IPS-NIHi7 (cell line): ENCODE measurements around the gene SLC6A16.
"Not testable (repeated sequence)": the region's sequence is repeated elsewhere in the genome, so short reads cannot be mapped to it uniquely, and the experiment has no call there.

Source experiments
- DNase-seq: peaks from one replicate; pipeline ENCODE4 v3.0.0; 2012; ENCODE audit warnings: mixed read lengths; ENCODE audit errors: extremely low spot score

Gene SLC6A16

DNA sequence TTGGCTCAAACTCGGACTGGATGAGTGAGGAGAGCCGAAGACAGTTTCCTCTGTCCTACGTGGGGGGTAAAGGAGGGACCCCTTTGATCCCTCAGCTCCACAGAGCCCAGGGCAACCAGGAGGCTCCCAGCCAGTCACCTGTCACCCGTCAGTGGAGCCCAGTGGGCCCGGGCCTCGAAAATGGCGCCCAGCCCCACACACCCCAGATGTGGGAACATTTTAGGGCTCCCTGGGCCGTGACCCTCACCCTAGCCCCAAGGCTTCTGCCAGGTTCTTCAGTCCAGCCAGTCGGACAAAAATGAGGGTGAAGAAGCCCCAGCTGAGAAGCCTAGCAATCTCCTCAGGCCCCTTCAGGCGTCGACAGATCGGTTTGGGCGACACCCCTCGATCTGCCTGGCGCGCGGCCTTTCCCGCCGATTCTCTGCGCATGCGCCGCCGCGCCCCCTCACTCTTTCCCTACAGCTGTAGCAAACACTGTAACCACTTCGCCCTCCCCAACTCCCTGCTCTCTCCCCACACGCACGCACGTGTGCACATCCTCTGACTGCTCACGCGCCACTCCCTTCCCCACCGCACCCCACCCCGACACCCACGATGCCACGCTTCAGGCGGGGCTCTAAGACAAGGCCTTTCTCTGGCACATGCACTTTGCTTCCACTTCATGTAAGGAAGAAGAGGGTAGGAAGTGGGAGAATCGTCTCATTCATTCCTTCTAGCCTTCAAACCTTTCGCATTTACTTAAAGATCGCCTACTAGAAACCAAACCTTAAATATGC, at the start of gene SLC6A16:
TSS of gene SLC6A16 (minus strand) at position 391 of the 776 bp plus-strand sequence. CDS start 13,844 bp downstream, outside the sequence.
- no peak for DNase-seq

GRCh38 chr19:49373174-49373573, 48.2 kb upstream of the SLC6A16 start:
- not testable (repeated sequence) for DNase-seq

DNA sequence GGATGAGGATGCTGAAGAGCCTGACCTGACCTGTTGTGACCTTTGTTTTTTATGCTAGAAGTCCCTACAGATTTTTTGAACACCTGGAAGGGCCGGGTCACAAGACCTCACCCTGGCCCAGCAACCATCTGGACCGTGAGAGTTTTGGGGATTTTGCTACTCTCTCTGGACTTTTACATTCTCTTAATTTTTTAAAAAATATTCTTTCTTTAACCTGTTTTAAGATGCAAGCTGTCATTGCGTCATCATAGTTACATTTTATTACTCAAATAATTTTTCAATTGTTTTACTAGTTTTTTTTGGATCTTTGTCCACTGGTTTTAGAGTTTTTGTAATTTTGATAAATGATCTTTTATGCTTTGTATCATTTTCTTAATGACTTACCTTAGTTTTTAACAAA, 46.2 kb upstream of the SLC6A16 start:
- DNase-seq, result no peak

- no peak for DNase-seq
Measured at GRCh38 chr19:49368711-49369358, 43.8 kb upstream of the SLC6A16 start.

DNA sequence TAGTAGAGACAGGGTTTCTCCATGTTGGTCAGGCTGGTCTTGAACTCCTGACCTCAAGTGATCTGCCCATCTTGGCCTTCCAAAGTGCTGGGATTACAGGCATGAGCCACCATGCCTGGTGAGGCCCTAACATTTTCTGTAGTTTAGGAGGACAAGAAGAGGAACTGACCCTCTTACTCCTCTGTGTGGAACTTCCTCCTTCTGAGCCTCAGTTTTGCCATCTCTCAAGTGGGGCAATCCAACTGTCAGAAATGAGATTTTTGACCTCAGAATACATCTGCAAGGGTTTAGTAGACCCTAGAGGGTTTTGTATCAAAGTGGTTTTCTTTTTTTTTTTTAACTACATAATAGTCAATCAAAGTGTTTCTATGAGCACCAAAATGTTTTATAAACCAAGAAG, 41.1 kb upstream of the SLC6A16 start:
- DNase-seq, result no peak

DNA sequence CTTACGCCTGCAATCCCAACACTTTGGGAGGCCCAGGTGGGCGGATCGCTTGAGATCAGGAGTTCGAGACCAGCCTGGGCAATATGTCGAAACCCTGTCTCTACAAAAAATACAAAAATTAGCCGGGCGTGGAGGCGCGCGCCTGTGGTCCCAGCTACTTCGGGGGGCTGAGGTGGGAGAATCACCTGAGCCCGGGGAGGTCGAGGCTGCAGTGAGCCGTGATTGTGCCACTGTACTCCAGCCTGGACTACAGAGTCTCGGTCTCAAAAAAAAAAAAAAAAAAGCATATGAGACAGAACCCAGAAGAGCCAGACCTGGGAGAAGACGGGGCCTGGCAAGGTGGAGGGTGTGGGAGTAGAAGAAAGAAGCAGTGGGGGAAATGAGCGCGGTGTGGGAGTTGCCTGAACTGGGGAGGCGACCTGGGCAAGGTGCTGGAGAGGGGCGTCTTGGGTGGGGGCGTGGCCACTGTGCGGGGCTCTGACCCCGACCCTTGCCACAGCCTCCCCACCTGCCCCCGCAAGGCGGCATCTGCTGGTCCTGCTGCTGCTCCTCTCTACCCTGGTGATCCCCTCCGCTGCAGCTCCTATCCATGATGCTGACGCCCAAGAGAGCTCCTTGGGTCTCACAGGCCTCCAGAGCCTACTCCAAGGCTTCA, 39.2 kb upstream of the SLC6A16 start:
- DNase-seq, result no peak

DNA sequence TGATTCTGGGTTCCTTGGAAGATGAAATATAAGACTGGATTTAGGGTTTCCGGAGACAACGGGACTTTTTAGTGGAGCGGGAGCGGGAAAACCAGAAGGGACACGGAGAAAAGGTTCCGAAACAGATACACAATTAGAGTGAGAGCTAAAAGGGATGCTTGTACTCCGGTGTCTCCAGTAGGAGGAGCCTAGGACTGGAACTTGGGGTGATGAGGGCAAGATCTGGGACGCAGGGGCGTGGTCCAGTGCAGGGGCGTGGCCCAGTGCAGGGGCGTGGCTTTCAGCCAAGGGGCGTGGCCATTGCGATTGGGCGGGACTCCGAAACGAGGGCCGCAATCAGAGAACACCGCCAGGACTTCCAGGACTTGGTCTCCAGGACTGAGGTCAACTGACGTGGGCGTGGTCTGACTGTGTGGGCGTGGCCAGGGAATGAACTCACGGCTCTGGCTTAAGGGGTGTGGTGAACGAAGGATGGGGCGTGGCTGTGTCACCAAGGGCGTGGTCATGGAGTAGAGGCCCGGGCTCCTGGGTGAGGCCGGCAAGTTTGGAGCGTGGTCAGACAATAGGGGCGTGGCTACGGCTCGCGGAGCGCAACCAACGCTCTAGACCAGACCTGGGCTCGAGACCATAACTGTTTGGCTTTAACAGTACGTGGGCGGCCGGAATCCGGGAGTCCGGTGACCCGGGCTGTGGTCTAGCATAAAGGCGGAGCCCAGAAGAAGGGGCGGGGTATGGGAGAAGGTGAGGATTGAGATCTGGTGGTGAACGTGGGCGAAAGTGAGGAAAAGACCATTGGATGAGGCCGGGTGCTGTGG, 38.5 kb upstream of the SLC6A16 start, which contains the start of gene DKKL1:
TSS of gene DKKL1 (plus strand) at position 610 of the 815 bp plus-strand sequence. CDS start at position 732, 122 bp downstream.
- DNase-seq, result peak; percentile 99

- no peak for DNase-seq
Measured at GRCh38 chr19:49362929-49363267, 37.9 kb upstream of the SLC6A16 start.

DNA sequence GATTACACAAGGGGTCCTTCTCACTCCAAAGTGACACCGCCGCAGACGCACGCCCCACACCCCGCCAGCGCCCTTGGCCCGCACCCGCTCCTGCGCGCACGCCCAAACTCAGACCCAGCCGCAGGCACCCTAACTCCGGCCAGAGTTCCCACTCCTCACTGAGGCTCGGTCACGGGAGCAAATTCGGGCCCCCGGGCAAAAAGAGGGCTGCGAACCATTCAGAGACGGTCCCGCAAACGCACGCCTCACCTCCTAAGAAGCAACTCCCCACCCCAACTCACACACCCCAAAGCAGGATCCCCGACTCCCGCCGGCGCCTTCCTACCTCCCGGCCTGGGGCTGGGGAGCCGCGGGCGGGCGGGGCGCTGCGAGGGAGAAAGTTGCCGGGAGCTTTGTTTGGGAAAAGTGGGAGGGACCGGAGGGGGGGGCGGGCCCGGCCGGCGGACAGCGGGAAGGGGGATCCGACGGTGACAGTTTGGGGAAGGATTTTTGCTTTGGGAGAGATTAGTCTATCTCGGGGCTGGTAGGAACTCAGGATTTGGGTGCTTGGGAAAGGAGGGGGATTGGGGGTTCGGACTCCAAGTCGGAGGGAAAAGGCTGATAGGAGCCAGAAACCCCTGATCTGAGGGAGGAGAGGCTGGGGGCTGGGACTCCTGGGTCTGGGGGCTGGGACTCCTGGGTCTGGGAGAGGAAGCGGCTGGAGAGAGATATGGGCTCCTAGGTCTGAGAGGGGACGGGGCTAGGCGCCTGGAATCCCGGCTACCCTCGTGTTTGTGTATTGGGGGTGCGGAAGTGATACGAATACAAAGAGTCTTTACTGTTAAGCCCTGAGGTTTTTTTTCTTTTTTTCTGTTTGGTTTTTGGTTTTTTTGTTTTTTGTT, 37.3 kb upstream of the SLC6A16 start, which contains the start of gene TEAD2:
TSS of gene TEAD2 (minus strand) at position 369 of the 881 bp plus-strand sequence. CDS start 2,341 bp downstream, outside the sequence.
- peak; percentile 84 for DNase-seq

DNA sequence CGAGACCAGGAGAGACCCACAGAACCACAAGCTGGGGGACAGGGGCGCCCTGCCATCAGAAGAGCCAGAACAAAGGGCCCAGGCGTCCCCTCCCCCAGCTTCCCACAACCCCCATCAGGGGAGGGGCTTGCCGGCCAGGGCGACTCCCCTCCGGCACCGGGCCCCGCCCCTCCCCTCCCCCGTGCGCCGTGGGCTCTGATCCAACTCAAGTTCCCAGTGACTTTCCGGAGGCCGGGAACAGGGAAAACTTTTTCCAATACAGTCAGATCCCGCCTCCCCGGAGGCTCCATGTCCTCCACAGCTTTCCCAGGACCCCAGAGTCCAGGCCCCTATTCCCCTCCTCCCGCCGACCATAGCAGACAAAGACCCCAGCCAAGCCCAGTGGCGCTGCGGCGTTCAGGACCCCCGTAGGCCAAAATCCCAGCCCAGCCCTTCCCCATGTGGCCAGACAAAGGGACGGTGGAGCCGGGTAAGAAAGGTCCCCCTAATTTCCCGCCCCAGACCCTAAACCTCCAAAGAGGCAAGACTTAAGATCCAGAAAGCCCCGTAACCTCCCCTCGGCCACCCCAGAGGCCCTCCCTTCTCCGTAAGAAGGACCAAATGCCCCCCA, 36.6 kb upstream of the SLC6A16 start:
- DNase-seq, result peak; percentile 88

GRCh38 chr19:49359851-49360820, 35.1 kb upstream of the SLC6A16 start:
- no peak for DNase-seq

DNA sequence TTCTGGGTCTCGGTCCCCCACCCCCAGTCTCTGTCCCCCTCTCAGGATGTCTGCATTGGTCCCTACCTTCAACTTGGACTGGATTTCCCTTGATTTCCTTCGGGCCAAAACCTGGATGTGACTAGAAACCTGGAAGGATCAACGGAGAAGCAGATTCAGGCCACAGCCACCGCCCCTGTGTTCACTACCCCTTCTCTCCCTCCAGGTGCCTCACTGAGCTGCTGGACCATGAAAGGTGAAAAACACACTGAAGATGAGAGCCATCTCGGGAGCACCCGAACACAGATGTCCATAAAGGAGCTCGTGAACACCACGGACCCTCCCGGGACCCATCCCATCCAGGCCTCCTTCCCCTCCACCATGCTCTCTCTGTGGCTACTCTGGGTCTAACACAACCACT, 32.2 kb upstream of the SLC6A16 start:
- DNase-seq, result no peak

GRCh38 chr19:49356382-49356781, 31.4 kb upstream of the SLC6A16 start:
- no peak for DNase-seq

GRCh38 chr19:49355909-49356353, 30.9 kb upstream of the SLC6A16 start:
- DNase-seq, result no peak

DNA sequence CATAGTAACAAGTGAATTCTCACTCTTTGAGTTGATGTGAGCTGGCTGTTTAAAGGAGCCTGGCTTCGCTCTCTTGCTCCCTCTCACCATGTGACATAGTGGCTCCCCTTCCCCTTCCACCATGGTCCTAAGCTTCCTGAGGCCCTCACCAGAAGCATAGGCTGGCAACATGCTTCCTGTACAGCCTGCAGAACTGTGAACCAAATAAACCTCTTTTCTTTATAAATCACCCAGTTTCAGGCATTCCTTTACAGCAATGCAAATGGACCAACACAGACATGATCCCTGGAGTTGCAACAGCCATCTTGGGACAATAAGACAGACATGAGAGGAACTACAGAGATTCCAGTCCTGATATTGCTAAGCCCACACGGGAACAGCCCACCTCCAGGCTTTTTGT, 24.6 kb upstream of the SLC6A16 start:
- DNase-seq, result no peak

DNA sequence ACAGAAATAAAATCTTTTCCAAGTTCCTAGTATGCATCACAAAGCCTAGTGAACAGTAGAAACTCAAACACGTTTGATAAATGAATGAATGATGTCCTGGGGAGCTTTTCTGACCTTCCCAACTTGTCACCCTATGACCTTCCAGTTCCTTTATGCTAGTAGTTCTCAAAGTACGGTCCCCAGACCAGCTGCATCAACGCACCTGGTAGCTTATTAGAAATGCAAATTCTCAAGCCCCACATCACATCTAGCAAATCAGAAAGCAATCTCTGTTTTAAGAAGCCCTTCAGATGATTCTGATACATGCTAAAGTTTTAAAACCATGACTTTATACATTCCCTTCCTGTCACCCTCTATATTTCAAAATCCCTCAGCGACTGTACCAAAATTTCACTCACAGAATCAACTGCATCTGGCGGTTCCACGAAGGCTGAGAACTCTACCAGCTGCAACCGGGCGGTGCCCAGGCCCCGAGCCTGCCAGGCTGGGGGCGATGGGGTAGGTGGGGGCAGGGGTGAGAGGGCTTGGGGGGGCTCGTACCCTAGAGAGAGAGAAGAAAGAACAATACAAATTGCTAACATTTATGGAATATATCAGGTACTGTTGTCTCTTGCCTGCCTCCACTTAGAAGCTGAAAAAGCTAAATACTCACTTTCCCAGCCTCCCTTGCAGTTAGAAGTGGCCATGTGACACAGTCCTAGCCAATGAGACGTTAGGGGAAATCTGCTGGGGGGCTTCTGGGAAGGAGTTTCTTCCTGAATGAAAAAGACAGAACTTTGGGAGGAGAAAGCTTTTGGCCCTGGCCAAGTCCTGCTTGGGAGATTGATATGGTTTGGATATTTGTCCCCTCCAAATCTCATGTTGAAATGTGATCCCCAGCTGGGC, 23.6 kb upstream of the SLC6A16 start:
- no peak for DNase-seq

GRCh38 chr19:49347835-49348234, 22.8 kb upstream of the SLC6A16 start:
- peak; percentile 70 for DNase-seq

GRCh38 chr19:49347191-49347590, 22.2 kb upstream of the SLC6A16 start:
- no peak for DNase-seq
